K562 (cell line): ENCODE measurements around the gene TBC1D32. TPM values are rescaled to one million over a fixed set of nuclear protein-coding genes. Genes with fewer than 3 reads are reported as not detected.

Source experiments
- ARID1B ChIP-seq: fragments of 450-650 bp; IDR thresholded peaks from 2 replicates; pipeline ENCODE4 v1.6.1; 2016; ENCODE audit warnings: antibody characterized with exemption, mild to moderate bottlenecking, inconsistent platforms
- CBFA2T3 ChIP-seq: fragments of 450-650 bp; IDR thresholded peaks from 2 replicates; pipeline ENCODE4 v1.6.1; 2017
- DMBX1 ChIP-seq: fragments of 250-450 bp; sonication (Bioruptor Pico); IDR thresholded peaks from 2 replicates; pipeline ENCODE4 v1.8.0; 2022; ENCODE audit warnings: inconsistent platforms, mild to moderate bottlenecking, moderate library complexity, borderline replicate concordance
- EHMT2 ChIP-seq: fragments of 450-650 bp; IDR thresholded peaks from 2 replicates; pipeline ENCODE4 v1.6.1; 2018; ENCODE audit warnings: antibody characterized with exemption
- FOSL1 ChIP-seq: fragments of 200-800 bp; sonication (Bioruptor generic); conservative IDR thresholded peaks from 2 replicates; pipeline ENCODE4 v1.6.1; 2016; ENCODE audit warnings: missing genetic modification characterization, missing compliant biosample characterization
- IRF2 ChIP-seq: sonication (generic); formaldehyde crosslinking; IDR thresholded peaks from 2 replicates; pipeline ENCODE4 v1.8.1; 2022; ENCODE audit warnings: mild to moderate bottlenecking, missing genetic modification reagents
- MNT ChIP-seq, 2 experiments: fragments of 450-650 bp; conservative IDR thresholded peaks; 2 replicates each; pipeline ENCODE4 v1.6.1; 2017; ENCODE audit warnings: mild to moderate bottlenecking in 2 of 2, moderate library complexity in 2 of 2
- NCOA1 ChIP-seq: fragments of 450-650 bp; IDR thresholded peaks from 2 replicates; pipeline ENCODE4 v1.6.1; 2016; ENCODE audit warnings: low read depth
- NCOA4 ChIP-seq: fragments of 450-650 bp; IDR thresholded peaks from 2 replicates; pipeline ENCODE4 v1.6.1; 2018; ENCODE audit warnings: mild to moderate bottlenecking; ENCODE audit not compliant: partially characterized antibody
- NCOA6 ChIP-seq: fragments of 450-650 bp; IDR thresholded peaks from 2 replicates; pipeline ENCODE4 v1.6.1; 2017; ENCODE audit warnings: mild to moderate bottlenecking
- NFRKB ChIP-seq: fragments of 450-650 bp; IDR thresholded peaks from 2 replicates; pipeline ENCODE4 v1.6.1; 2016; ENCODE audit warnings: low read depth
- PML ChIP-seq: IDR thresholded peaks from 2 replicates; pipeline ENCODE4 v1.6.1; 2012; ENCODE audit warnings: low read length, inconsistent platforms
- POLR2A ChIP-seq: fragments of 450-650 bp; conservative IDR thresholded peaks from 2 replicates; pipeline ENCODE4 v1.6.1; 2016
- POLR2B ChIP-seq: fragments of 450-650 bp; IDR thresholded peaks from 2 replicates; pipeline ENCODE4 v1.6.1; 2018; ENCODE audit warnings: low read depth; ENCODE audit not compliant: partially characterized antibody
- PTTG1 ChIP-seq: fragments of 450-650 bp; IDR thresholded peaks from 2 replicates; pipeline ENCODE4 v1.6.1; 2016; ENCODE audit warnings: low read depth, mild to moderate bottlenecking, missing genetic modification characterization, missing compliant biosample characterization
- SIN3A ChIP-seq, 2 experiments: fragments of 150-350 bp in 1 of 2; IDR thresholded peaks; 2 replicates each; pipeline ENCODE4 v1.6.1; 2011 to 2016; ENCODE audit warnings: borderline replicate concordance in 2 of 2, low read depth in 2 of 2, low read length in 2 of 2, mild to moderate bottlenecking in 2 of 2, moderate library complexity in 2 of 2; ENCODE audit not compliant: control insufficient read depth in 1 of 2
- SPI1 ChIP-seq: IDR thresholded peaks from 2 replicates; pipeline ENCODE4 v1.6.1; 2011; ENCODE audit warnings: low read depth, low read length, control low read depth, borderline replicate concordance
- STAG1 ChIP-seq: sonication (generic); formaldehyde crosslinking; IDR thresholded peaks from 2 replicates; pipeline ENCODE4 v1.5.0; 2020; ENCODE audit warnings: missing genetic modification reagents, borderline replicate concordance
- TAF1 ChIP-seq: IDR thresholded peaks from 2 replicates; pipeline ENCODE4 v1.6.1; 2011; ENCODE audit warnings: mild to moderate bottlenecking, low read length, moderate library complexity; ENCODE audit not compliant: insufficient read depth, control insufficient read depth, severe bottlenecking; ENCODE audit errors: extremely low read depth
- TRIM24 ChIP-seq, 2 experiments: fragments of 450-650 bp; IDR thresholded peaks; 2 replicates each; pipeline ENCODE4 v1.6.1; 2016
- ZBTB43 ChIP-seq: sonication (generic); formaldehyde crosslinking; IDR thresholded peaks from 2 replicates; pipeline ENCODE4 v1.8.0; 2023; ENCODE audit warnings: mild to moderate bottlenecking, missing genetic modification reagents
- polyA plus RNA-seq, 8 experiments: library from polyadenylated mRNA; depleted of rRNA in 4 of 8; stranded (reverse) in 5 of 8; unstranded in 3 of 8; fragments of >200 nt; fragmentation: Nextera tagmentation in 2 of 8; fragmentation: Illumina TruSeq in 1 of 8; extraction: Ambion mirVana in 2 of 8; extraction: Trizol in 1 of 8; gene quantifications; 2 replicates each; pipeline versions ENCODE4 v1.2.1 to v1.2.3, GENCODE V29; 2011 to 2014; ENCODE audit warnings: inconsistent platforms in 1 of 8, missing spikeins in 1 of 8
- total RNA-seq, 7 experiments: library from RNA; depleted of rRNA in 6 of 7; stranded (reverse); fragments of >200 nt in 6 of 7; fragmentation: Illumina TruSeq in 2 of 7; extraction: Trizol in 2 of 7; gene quantifications; 2 replicates each; pipeline versions ENCODE4 v1.2.1 to v1.2.3, GENCODE V29; 2011 to 2021; ENCODE audit warnings: low replicate concordance in 1 of 7
- TF ChIP-seq, protein P1 (sequence below), 2 experiments: IDR thresholded peaks; 2 replicates each; pipeline ENCODE4 v1.6.1; 2012; ENCODE audit warnings: improper control_type of control experiment in 2 of 2, low read depth in 2 of 2, low read length in 2 of 2, borderline replicate concordance in 1 of 2

The TBC1D32 gene
- total and polyA plus RNA-seq, 9 of the 15 experiments (the other 6 are each of a cell fraction or from before 2014, with no cell fraction given): 2.5 to 9.6 (median 3.9) TPM

- TF ChIP-seq ARID1B (0 out of 2 replicates have a peak, but pooled peaks have one; percentile 17), POLR2B (peak; percentile 76), FOSL1 (tag) (peak; percentile 55; the same call in 1 of the 2 replicates), PTTG1 (no peak), MNT (conservative IDR thresholded peaks at IDR 0.05) (peak; percentile 58 to 79), NCOA4 (no peak), TAF1 (peak; percentile 51), TRIM24 (IDR thresholded peaks at IDR 0.05) (no peak), NFRKB (0 out of 2 replicates have a peak, but pooled peaks have one; percentile 28), PML (0 out of 2 replicates have a peak, but pooled peaks have one; percentile 46), ZBTB43 (CRISPR knock-in tag) (no peak), STAG1 (CRISPR knock-in tag) (no peak), DMBX1 (CRISPR knock-in tag) (no peak), CBFA2T3 (no peak), EHMT2 (no peak), SPI1 (no peak), NCOA1 (peak; percentile 76; the same call in 1 of the 2 replicates), IRF2 (CRISPR knock-in tag) (peak; percentile 97), SIN3A (IDR thresholded peaks at IDR 0.05; ENCODE audit: borderline replicate concordance in 2 of 2, control insufficient read depth in 1 of 2, low read depth in 2 of 2, low read length in 2 of 2) (peak in 1 of 2 experiments; percentile 46; a peak in 1 of 4 replicates), NCOA6 (peak; percentile 85), POLR2A (peak; percentile 82)
- TF ChIP-seq, protein P1, sequence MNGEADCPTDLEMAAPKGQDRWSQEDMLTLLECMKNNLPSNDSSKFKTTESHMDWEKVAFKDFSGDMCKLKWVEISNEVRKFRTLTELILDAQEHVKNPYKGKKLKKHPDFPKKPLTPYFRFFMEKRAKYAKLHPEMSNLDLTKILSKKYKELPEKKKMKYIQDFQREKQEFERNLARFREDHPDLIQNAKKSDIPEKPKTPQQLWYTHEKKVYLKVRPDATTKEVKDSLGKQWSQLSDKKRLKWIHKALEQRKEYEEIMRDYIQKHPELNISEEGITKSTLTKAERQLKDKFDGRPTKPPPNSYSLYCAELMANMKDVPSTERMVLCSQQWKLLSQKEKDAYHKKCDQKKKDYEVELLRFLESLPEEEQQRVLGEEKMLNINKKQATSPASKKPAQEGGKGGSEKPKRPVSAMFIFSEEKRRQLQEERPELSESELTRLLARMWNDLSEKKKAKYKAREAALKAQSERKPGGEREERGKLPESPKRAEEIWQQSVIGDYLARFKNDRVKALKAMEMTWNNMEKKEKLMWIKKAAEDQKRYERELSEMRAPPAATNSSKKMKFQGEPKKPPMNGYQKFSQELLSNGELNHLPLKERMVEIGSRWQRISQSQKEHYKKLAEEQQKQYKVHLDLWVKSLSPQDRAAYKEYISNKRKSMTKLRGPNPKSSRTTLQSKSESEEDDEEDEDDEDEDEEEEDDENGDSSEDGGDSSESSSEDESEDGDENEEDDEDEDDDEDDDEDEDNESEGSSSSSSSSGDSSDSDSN (IDR thresholded peaks at IDR 0.05; ENCODE audit: borderline replicate concordance in 1 of 2, low read depth in 2 of 2, low read length in 2 of 2): no peak
These were observed at the start of gene TBC1D32 (continued) for GRCh38 chr6:121334299-121335086.
